Bronchial epithelial cell (primary cell): ENCODE measurements around the gene AGMO. TPM values are rescaled to one million over a fixed set of nuclear protein-coding genes. Genes with fewer than 3 reads are reported as not detected.

Experiments
- DNase-seq: peaks from one replicate; pipeline ENCODE4 v3.0.0-alpha.2; 2010; ENCODE audit warnings: low read depth
- FAIRE-seq: peaks from 2 replicates; lab custom pipeline; 2011; peaks lifted over from hg19 to GRCh38; lab: Jason Lieb, UNC
- H3K27me3 ChIP-seq: 2 replicates; pipeline ENCODE4 v1.5.1; 2011; ENCODE audit warnings: low read length; ENCODE audit not compliant: control insufficient read depth, insufficient read depth
- H3K36me3 ChIP-seq: 2 replicates; pipeline ENCODE4 v1.5.1; 2011; ENCODE audit warnings: low read length; ENCODE audit not compliant: control insufficient read depth, insufficient read depth
- H3K4me3 ChIP-seq: 2 replicates; pipeline ENCODE4 v1.5.1; 2011; ENCODE audit warnings: mild to moderate bottlenecking, low read depth, low read length, control low read depth
- CTCF ChIP-seq: IDR thresholded peaks from 2 replicates; pipeline ENCODE4 v1.5.1; 2011; ENCODE audit warnings: mild to moderate bottlenecking, moderate library complexity, low read length, control low read depth, inconsistent platforms; ENCODE audit not compliant: insufficient read depth, severe bottlenecking
- total RNA-seq: library from RNA; depleted of rRNA; stranded (reverse); fragments of >200 nt; gene quantifications from 2 replicates; pipeline ENCODE4 v1.2.1, GENCODE V29; 2014

AGMO gene
- total RNA-seq, 1 donor from 2014 or later, result under 0.01 TPM

- no peak for DNase-seq
- no peak overlapping the region for H3K4me3 ChIP-seq
- no peak for TF ChIP-seq CTCF
- no peaks in the 10 kb centered on the region for H3K27me3 ChIP-seq
- FAIRE-seq, result no peak
- H3K36me3 ChIP-seq, result no peaks in the 10 kb centered on the region
Observed at GRCh38 chr7:15586266-15586665, 24.5 kb upstream of the AGMO start.

GRCh38 chr7:15584575-15584974 lies 22.8 kb upstream of the AGMO start:
- FAIRE-seq (no peak), DNase-seq (no peak)
- TF ChIP-seq CTCF, result no peak

GRCh38 chr7:15582773-15583172 lies 21.0 kb upstream of the AGMO start:
- no peak overlapping the region for H3K4me3 ChIP-seq
- H3K27me3 ChIP-seq, result no peaks in the 10 kb centered on the region
- no peak for TF ChIP-seq CTCF
- DNase-seq (no peak), FAIRE-seq (no peak)
- no peaks in the 10 kb centered on the region for H3K36me3 ChIP-seq

More at GRCh38 chr7:15584575-15584974, 22.8 kb upstream of the AGMO start:
- Histone ChIP-seq H3K36me3 (no peaks in the 10 kb centered on the region), H3K4me3 (no peak overlapping the region), H3K27me3 (no peaks in the 10 kb centered on the region)

- no peak overlapping the region for H3K4me3 ChIP-seq
- no peaks in the 10 kb centered on the region for H3K36me3 ChIP-seq
- DNase-seq (no peak), FAIRE-seq (no peak)
- no peaks in the 10 kb centered on the region for H3K27me3 ChIP-seq
- TF ChIP-seq CTCF, result no peak
Observed at GRCh38 chr7:15581352-15581951, 19.6 kb upstream of the AGMO start.

GRCh38 chr7:15580604-15581351 lies 19.0 kb upstream of the AGMO start:
- Histone ChIP-seq H3K4me3 (no peak overlapping the region), H3K27me3 (no peaks in the 10 kb centered on the region), H3K36me3 (no peaks in the 10 kb centered on the region)
- no peak for FAIRE-seq
- DNase-seq, result no peak
- no peak for TF ChIP-seq CTCF
